DND-41 (cell line): ENCODE measurements around the gene PIK3R6.

Experiments
- CTCF ChIP-seq: IDR thresholded peaks from 2 replicates; pipeline ENCODE4 v1.5.1; 2012; ENCODE audit warnings: borderline replicate concordance, low read length, moderate library complexity, mild to moderate bottlenecking; ENCODE audit not compliant: poor library complexity, severe bottlenecking; ENCODE audit errors: extremely low read depth
- EZH2 ChIP-seq: IDR thresholded peaks from 3 replicates; pipeline ENCODE4 v1.6.1; 2012; ENCODE audit warnings: borderline replicate concordance, low read depth, mild to moderate bottlenecking, moderate library complexity, low read length, inconsistent platforms; ENCODE audit not compliant: severe bottlenecking

- no peak for TF ChIP-seq CTCF
- TF ChIP-seq EZH2 = no peak
Measured at GRCh38 chr17:8797621-8798175, 69.8 kb downstream of the PIK3R6 start.
